Left ventricle myocardium superior (tissue), 1 donor: ENCODE measurements around the gene GFRA3. TPM values are rescaled to one million over a fixed set of nuclear protein-coding genes. Genes with fewer than 3 reads are reported as not detected.
"Not testable (repeated sequence)": the region's sequence is repeated elsewhere in the genome, so short reads cannot be mapped to it uniquely, and the experiment has no call there.

Experiments
- ATAC-seq: fragments of 200-7000 bp; cut with Tn5 transposase; one replicate; pipeline ENCODE4 v1.9.1; 2020; ENCODE audit warnings: mild to moderate bottlenecking, moderate library complexity
- DNase-seq: peaks from one replicate; pipeline ENCODE4 v3.0.0-alpha.2; 2020
- intact Hi-C: fragments of 100-400 bp; cut with micrococcal nuclease; formaldehyde crosslinking; loops from one replicate; pipeline ENCODE4 v1.11.0; 2022
- total RNA-seq: library from RNA; stranded (reverse); fragmentation: NEBNext Ultra II Directional; extraction: Animal tissue kit (Norgen Biotek cat#: 25700); gene quantifications from one replicate; pipeline ENCODE4 v1.2.1, GENCODE V29; 2021
- donor health status: DM: no; HTN: yes; CAD: no; lungs with severe emphysema.

GFRA3 gene
- total RNA-seq, 1 donor from 2014 or later, result 0.72 TPM

DNA sequence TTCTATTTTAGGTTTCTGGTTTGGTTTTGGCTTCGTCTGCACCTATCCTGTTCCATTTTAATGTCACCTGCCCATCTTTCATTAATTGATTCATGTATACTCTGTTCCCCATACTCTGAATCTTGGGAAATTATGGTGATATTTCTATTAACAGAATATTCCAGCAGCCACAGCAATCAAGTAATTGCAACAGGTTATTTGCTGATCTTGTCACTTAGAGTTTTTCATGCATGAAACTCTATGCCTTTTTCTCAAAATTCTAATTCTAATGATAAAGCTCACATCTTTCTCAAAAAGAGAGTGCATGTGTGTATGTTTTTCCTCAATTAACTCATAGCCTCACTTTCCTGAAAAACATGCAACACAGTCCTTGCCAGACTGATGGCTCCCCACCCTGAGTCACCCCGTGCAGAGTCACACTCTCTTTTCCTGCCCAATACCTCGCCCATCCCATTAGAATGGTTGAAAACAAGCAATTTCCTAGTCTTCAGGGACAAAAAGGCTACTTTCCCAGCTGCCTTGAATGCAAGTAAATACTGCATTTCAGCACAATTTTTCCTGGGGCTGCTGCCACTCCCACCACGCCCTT lies 15.6 kb downstream of the GFRA3 start:
- DNase-seq, result no peak
- no peak for ATAC-seq
- intact Hi-C loops, result no loop called here

- intact Hi-C loops, result no loop called here
- DNase-seq, result no peak
- no peak for ATAC-seq
Measured at GRCh38 chr5:138257583-138257982, 16.8 kb downstream of the GFRA3 start.

- no peak for DNase-seq
- ATAC-seq, result no peak
- intact Hi-C loops, result no loop called here
Measured at GRCh38 chr5:138252944-138253343, 21.5 kb downstream of the GFRA3 start.

GRCh38 chr5:138247800-138248199 lies 26.6 kb downstream of the GFRA3 start:
- DNase-seq, intact Hi-C loops, ATAC-seq: not testable (repeated sequence)

- intact Hi-C loops, result no loop called here
- no peak for ATAC-seq
- DNase-seq, result no peak
Measured at GRCh38 chr5:138246822-138247221, 27.6 kb downstream of the GFRA3 start.

DNA sequence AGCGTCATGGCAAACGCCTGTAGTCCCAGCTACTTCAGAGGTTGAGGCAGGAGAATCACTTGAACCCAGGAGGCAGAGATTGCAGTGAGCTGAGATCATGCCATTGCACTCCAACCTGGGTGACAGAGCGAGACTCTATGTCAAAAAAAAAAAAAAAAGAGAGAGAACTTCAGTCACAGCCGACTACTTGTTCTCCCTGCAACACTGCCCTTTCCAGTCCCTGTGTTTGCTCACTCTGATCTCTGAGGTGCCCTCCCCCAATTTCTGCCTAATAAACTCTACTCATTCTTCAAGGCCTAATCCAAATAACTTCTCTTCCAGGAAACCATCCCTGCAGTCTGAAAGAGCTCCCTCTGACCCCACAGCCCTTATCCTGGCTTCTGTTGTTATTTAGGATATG lies 28.1 kb downstream of the GFRA3 start:
- DNase-seq, result no peak
- intact Hi-C loops, result no loop called here
- ATAC-seq, result no peak

- intact Hi-C loops, result no loop called here
- DNase-seq (no peak), ATAC-seq (no peak)
Measured at GRCh38 chr5:138245717-138246116, 28.7 kb downstream of the GFRA3 start.

GRCh38 chr5:138243794-138244193 lies 30.6 kb downstream of the GFRA3 start:
- intact Hi-C loops, result no loop called here
- DNase-seq (no peak), ATAC-seq (peak; percentile 33)

GRCh38 chr5:138241688-138242571 lies 32.5 kb downstream of the GFRA3 start:
- DNase-seq, result peak; percentile 52
- peak; percentile 82 for ATAC-seq
- intact Hi-C loops, result no loop called here

DNA sequence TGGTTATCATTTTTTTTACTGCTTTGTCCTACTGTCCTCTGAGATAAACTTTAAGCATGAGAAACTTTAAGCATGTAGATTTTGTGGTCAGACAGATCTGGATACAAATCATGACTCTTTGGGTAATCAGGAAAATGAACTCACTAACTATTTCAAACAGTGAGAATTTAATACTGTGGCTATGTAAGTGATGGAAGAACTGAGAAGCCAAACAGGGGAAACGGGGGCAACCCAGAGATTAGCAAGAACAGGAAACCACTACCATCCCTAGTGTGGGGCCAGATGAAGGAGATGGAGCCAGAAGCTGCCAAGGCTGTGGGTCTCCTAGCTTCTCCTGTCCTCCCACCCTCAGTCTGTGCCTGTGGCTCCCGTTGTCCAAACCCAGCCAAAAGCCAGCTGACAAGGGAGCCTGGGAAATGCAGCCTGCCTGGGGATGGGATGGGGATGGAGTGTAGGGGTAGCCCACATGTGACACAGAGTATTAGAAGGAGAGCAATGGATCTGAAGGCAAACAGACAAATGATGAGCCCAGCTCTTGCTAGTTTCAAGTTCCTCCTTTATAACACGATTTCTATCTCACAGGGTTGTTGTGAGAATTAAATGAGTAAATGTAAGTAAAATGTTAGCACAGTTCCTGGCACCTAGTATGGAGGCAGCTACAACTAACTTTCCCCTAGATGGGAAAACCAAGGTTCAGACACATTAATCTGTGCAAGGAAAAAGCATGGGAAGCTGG lies 33.6 kb downstream of the GFRA3 start:
- intact Hi-C loops, result no loop called here
- ATAC-seq (no peak), DNase-seq (no peak)

DNA sequence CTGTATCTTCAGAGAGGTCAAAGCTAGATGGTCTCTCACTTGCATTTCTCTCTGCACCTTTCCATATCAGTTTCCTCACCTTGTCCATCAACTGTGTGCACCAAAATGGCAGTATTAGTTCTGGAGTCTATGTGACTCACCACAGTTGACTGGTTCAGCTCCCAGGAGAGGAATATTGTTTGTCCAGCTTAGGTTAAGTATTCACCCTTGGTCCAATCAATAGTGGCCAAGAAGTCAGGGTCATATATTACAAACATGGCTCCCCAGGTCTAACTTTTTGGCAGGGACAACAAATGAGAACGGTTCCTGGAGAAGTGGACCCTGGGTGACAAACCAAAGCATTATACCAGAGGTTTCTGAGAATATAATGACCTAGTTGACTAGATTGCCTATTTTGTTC lies 36.4 kb downstream of the GFRA3 start:
- intact Hi-C loops, result no loop called here
- ATAC-seq (no peak), DNase-seq (no peak)

DNA sequence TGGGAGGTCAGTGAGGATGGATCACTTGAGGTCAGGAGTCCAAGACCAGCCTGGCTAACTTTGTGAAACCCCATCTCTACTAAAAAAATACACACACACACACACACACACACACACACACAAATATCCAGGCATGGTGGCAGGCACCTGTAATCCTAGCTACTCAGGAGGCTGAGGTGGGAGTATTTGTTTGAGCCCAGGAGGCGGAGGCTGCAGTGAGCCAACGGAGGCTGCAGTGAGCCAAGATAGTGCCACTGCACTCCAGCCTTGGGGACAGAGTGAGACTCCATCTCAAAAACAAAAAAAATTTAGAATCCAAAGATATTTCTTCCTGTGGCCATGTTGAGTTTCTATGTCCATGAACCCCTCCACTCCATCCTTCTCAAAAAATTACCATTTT lies 39.8 kb downstream of the GFRA3 start:
- DNase-seq (no peak), ATAC-seq (no peak)
- intact Hi-C loops, result no loop called here

GRCh38 chr5:138233280-138233679 lies 41.1 kb downstream of the GFRA3 start:
- DNase-seq (no peak), ATAC-seq (no peak)
- intact Hi-C loops, result no loop called here

GRCh38 chr5:138230981-138231589 lies 43.3 kb downstream of the GFRA3 start:
- intact Hi-C loops, result no loop called here
- ATAC-seq (peak; percentile 73), DNase-seq (no peak)

GRCh38 chr5:138230261-138230660 lies 44.2 kb downstream of the GFRA3 start:
- ATAC-seq (peak; percentile 94), DNase-seq (peak; percentile 67)
- intact Hi-C loops, result no loop called here

GRCh38 chr5:138229387-138229786 lies 45.0 kb downstream of the GFRA3 start:
- no peak for DNase-seq
- intact Hi-C loops, result loop anchor here (10.0 kb wide), 1 partner anchor 45 kb away; the partner anchor contains the start of gene GFRA3
- ATAC-seq, result no peak

DNA sequence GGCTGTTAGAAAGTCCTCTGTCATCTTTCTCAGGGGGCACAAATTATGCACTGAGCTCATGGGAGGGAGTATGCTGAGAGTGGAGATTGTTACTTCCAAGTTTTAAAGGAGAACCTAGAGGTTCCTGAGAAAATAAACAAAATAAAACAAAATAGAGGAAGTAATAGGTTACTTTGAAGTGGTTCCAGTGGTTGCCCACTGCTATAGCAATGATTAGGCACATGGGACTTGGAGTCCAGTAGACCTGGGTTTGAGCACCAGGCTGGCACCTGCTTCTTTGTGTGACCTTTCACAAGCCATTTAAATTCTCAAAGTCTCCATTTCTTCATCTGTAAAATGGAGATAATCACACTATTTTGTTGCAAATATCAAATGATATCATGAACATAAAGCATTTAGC lies 47.5 kb downstream of the GFRA3 start:
- DNase-seq (no peak), ATAC-seq (no peak)
- intact Hi-C loops, result loop anchor here (10.0 kb wide), 1 partner anchor 48 kb away; the partner anchor contains the start of gene GFRA3

DNA sequence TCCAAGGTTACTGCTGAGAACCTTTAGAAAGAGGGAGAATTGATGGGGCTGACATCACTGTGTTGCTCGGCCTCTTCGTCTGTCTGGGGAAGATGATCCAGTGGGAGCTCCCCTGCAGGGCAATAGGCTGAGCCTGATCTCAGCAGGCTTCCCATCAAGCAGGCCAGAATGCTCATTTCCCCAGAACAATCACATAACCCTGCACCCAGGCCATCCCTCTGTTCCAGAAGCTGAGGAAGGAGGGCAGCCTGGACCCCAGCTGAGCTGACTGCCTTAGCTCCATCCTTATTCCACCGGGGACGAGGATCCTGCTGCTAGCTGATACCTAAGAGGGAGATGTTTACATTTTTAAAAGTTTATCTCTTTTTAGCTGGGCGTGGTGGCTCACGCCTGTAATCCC lies 49.7 kb downstream of the GFRA3 start:
- DNase-seq (no peak), ATAC-seq (no peak)
- intact Hi-C loops, result loop anchor here (10.0 kb wide), 1 partner anchor 50 kb away; the partner anchor contains the start of gene GFRA3

DNA sequence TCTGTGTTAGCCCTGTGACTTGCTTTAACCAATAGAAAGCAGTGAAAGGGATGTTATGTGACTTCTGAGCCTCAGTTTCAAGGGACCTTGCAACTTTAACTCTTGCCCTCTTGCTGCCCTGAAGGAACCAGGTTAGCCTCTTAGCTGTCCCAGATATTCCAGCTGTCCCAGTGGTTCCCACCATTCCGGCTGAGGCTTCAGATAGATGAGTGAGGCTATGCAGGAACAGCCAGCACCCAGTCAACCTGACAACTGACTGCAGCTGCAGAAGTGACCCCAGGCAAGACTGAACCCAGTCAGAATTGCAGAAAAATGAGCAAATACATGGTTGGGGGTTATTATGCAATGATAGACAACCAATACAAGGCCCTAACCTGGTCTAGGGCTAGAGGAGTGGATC lies 50.9 kb downstream of the GFRA3 start:
- intact Hi-C loops, result loop anchor here (10.0 kb wide), 1 partner anchor 51 kb away; the partner anchor contains the start of gene GFRA3
- ATAC-seq, result no peak
- no peak for DNase-seq
